Activated naive CD4-positive, alpha-beta T cell treated with anti-CD3 and anti-CD28 coated beads for 36 hours (primary cell): ENCODE data around the gene PAX7. TPM values are rescaled to one million over a fixed set of nuclear protein-coding genes. Genes with fewer than 3 reads are reported as not detected.

Experiments
- CTCF ChIA-PET: fragments of 350-600 bp; sonication (Branson Sonifier 250); formaldehyde crosslinking; loops from one replicate; lab custom pipeline; 2021; ENCODE audit warnings: antibody characterized with exemption; lab: Charles Lee
- DNase-seq: peaks from one replicate; pipeline ENCODE4 v3.0.0-alpha.2; 2020
- H3K27ac Mint-ChIP-seq: one replicate; pipeline ENCODE4 v1.8.0; 2021; ENCODE audit warnings: mild to moderate bottlenecking, mixed read lengths
- H3K27me3 Mint-ChIP-seq: one replicate; pipeline ENCODE4 v1.8.0; 2021; ENCODE audit warnings: low read depth, mixed read lengths
- H3K36me3 Mint-ChIP-seq: one replicate; pipeline ENCODE4 v1.8.0; 2021; ENCODE audit warnings: low read depth, mixed read lengths
- H3K4me1 Mint-ChIP-seq: one replicate; pipeline ENCODE4 v1.8.0; 2021; ENCODE audit warnings: low read depth, mixed read lengths
- H3K4me3 Mint-ChIP-seq: one replicate; pipeline ENCODE4 v1.8.0; 2021; ENCODE audit warnings: mild to moderate bottlenecking, moderate library complexity, mixed read lengths
- H3K9me3 Mint-ChIP-seq: one replicate; pipeline ENCODE4 v1.8.0; 2021; ENCODE audit warnings: mixed read lengths
- intact Hi-C: fragments of 100-400 bp; cut with micrococcal nuclease; formaldehyde crosslinking; loops from one replicate; pipeline ENCODE4 v1.15.1; 2023
- total RNA-seq, 2 experiments: library from RNA; stranded (reverse); gene quantifications; one replicate each; pipeline ENCODE4 v1.2.3, GENCODE V29; 2021

PAX7 gene
- total RNA-seq, 2 experiments from 2014 or later: not detected

GRCh38 chr1:18637962-18638834, 7.6 kb downstream of the PAX7 start:
- DNase-seq: no peak
- H3K36me3 Mint-ChIP-seq: no peaks in the 10 kb centered on the region
- intact Hi-C loops: no loop called here
- H3K27me3 Mint-ChIP-seq: peaks cover 92% of the 10 kb centered on the region
- no peaks in the 10 kb centered on the region for H3K9me3 Mint-ChIP-seq
- peaks cover 44% of the 10 kb centered on the region for H3K4me1 Mint-ChIP-seq
- no peak overlapping the region for H3K27ac Mint-ChIP-seq
- CTCF ChIA-PET: no interaction called here
- H3K4me3 Mint-ChIP-seq: no peak overlapping the region

GRCh38 chr1:18638835-18639364, 8.3 kb downstream of the PAX7 start:
- intact Hi-C loops: no loop called here
- no peaks in the 10 kb centered on the region for H3K9me3 Mint-ChIP-seq
- peaks cover 47% of the 10 kb centered on the region for H3K4me1 Mint-ChIP-seq
- no peak for DNase-seq
- no peak overlapping the region for H3K4me3 Mint-ChIP-seq
- no peak overlapping the region for H3K27ac Mint-ChIP-seq
- CTCF ChIA-PET: interaction anchor here (1.5 kb wide), 1 partner anchor 42 kb away, joined by 4 read pairs; no protein-coding TSS in a partner anchor
- H3K27me3 Mint-ChIP-seq: peaks cover 91% of the 10 kb centered on the region
- no peaks in the 10 kb centered on the region for H3K36me3 Mint-ChIP-seq

DNA sequence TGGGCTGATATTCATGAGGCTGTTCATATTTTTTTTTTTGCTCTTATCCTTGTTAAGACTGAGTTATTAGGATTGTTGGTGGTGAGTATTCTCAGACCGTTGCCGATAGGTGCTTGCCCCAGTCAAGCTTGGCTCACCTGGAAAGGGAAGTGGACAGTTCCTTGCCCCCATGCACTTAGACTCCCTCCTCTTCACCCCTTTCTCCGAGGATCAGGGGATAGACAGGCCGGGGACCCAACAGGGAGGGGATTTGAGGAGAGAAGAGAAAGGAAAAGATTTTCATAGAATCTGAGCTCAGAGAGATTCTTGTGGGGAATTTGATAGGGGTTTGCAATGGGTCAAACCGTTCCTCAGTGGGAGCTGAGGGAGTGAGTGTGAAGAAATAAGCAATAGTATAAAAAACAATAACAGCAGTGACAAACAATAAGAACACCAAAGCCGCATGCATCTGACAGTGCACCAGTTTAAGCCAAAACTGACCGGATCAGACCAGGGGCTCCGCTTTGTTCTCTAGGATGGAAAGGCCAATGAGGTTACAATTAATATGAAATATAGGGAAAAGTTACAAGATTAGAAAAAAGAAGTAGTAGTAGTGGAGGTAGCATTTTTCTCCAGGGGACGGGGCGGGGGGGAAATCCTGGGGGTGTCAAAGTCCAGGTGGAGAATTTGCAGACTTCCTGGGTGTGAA, 8.9 kb downstream of the PAX7 start:
- CTCF ChIA-PET: interaction anchor here (1.5 kb wide), 1 partner anchor 42 kb away, joined by 4 read pairs; no protein-coding TSS in a partner anchor
- H3K4me1 Mint-ChIP-seq: peaks cover 53% of the 10 kb centered on the region
- H3K9me3 Mint-ChIP-seq: no peaks in the 10 kb centered on the region
- peaks cover 91% of the 10 kb centered on the region for H3K27me3 Mint-ChIP-seq
- H3K36me3 Mint-ChIP-seq: no peaks in the 10 kb centered on the region
- no peak overlapping the region for H3K27ac Mint-ChIP-seq
- DNase-seq: no peak
- no peak overlapping the region for H3K4me3 Mint-ChIP-seq
- intact Hi-C loops: no loop called here

DNA sequence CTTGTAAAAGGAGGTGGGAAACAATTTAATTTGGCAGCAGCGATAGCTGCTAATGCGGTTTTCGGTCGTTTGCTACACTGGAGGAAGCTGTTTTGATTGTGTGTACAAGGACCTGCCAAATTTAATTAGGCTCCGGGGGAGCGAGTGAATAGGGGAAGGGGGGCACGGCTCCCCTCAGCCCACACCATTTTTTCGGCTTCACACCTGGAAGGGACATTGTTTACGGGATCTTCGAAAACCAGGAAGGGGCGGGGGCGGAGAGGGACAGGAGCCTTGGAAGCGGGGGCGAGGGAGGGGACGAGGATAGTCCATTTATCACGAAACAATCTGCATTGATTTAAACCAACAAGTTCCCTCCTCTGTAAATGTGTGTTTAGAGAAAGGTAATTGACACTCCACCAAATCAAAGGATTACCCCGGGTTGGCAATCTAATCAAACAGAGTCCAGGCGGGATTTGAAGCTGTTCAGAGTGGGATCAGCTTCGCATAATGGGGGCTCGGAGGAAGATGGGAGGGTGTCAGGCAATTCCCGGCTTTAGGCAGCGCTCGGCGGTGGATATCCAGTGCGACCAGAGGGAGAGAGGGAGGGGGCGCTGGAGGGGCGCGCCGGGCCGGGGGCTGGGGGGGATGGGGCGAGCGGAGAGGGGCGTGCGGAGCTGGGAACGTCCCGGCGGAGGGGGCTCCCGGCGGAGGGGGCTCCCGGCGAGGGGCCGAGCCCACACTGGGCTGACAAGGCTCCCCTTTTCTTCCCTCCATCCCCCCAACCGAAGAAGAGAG, 9.8 kb downstream of the PAX7 start:
- CTCF ChIA-PET: interaction anchor here (1.5 kb wide), 1 partner anchor 43 kb away, joined by 4 read pairs; no protein-coding TSS in a partner anchor
- H3K27me3 Mint-ChIP-seq: peaks cover 92% of the 10 kb centered on the region
- no peak overlapping the region for H3K4me3 Mint-ChIP-seq
- H3K27ac Mint-ChIP-seq: no peak overlapping the region
- intact Hi-C loops: no loop called here
- peaks cover 59% of the 10 kb centered on the region for H3K4me1 Mint-ChIP-seq
- DNase-seq: no peak
- no peaks in the 10 kb centered on the region for H3K9me3 Mint-ChIP-seq
- H3K36me3 Mint-ChIP-seq: no peaks in the 10 kb centered on the region

DNA sequence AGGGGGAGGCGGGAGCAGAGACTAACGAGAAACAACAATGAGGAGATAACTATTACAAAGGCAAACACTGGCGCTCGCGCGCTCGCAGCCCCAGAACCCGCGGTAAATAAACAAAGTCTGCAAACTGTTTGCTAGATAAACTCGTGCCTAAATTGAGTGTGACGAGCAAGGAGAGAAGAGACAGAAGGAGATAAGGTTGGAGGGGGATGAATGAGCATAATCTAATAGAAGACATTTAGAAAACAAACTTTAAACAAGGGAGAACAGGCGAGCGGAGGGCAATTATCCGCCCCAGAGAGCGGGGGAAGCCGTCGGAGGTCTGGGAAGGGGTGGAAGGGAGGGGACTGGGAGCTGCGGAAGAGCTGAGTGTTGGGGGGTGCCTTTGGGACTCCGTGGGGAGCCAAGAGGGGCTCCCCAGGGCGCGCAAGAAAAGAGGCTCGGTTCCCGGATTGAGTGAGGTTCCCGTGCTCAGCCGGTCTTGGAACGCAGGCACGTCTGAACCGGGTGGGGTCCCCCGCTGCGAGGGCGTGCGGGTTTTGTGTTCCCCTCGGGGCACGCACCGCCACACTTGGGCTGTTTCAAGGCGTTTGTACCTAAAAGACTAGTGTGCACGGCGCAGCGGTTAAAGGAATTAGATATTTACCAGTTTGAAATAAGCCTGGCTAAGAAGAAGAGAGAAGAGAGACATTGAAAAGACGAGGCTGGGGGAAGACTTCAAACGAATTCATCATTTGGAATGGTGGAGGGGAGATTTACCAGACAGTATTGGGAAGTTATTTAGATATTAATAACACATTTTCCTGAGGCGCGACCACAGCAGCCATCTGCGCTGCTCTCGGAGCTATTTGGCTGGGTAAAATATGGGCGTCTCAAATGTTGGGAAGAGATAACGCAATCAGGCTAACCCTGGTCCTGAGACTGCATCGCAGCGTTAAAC, 10.6 kb downstream of the PAX7 start:
- Mint-ChIP-seq H3K36me3 (no peaks in the 10 kb centered on the region), H3K27me3 (peaks cover 92% of the 10 kb centered on the region), H3K9me3 (no peaks in the 10 kb centered on the region), H3K4me3 (no peak overlapping the region), H3K27ac (no peak overlapping the region), H3K4me1 (peaks cover 61% of the 10 kb centered on the region)
- intact Hi-C loops: no loop called here
- DNase-seq: no peak
- CTCF ChIA-PET: no interaction called here

GRCh38 chr1:18642278-18643095, 11.8 kb downstream of the PAX7 start:
- no peak overlapping the region for H3K4me3 Mint-ChIP-seq
- no peaks in the 10 kb centered on the region for H3K9me3 Mint-ChIP-seq
- intact Hi-C loops: loop anchor here (1.0 kb wide), 1 partner anchor 11 kb away; no protein-coding TSS in a partner anchor
- H3K4me1 Mint-ChIP-seq: peaks cover 56% of the 10 kb centered on the region
- no peak for DNase-seq
- CTCF ChIA-PET: interaction anchor here (0.6 kb wide), 1 partner anchor 228 kb away, joined by 3 read pairs; no protein-coding TSS in a partner anchor
- H3K27me3 Mint-ChIP-seq: peaks cover 86% of the 10 kb centered on the region
- H3K27ac Mint-ChIP-seq: no peak overlapping the region
- no peaks in the 10 kb centered on the region for H3K36me3 Mint-ChIP-seq

DNA sequence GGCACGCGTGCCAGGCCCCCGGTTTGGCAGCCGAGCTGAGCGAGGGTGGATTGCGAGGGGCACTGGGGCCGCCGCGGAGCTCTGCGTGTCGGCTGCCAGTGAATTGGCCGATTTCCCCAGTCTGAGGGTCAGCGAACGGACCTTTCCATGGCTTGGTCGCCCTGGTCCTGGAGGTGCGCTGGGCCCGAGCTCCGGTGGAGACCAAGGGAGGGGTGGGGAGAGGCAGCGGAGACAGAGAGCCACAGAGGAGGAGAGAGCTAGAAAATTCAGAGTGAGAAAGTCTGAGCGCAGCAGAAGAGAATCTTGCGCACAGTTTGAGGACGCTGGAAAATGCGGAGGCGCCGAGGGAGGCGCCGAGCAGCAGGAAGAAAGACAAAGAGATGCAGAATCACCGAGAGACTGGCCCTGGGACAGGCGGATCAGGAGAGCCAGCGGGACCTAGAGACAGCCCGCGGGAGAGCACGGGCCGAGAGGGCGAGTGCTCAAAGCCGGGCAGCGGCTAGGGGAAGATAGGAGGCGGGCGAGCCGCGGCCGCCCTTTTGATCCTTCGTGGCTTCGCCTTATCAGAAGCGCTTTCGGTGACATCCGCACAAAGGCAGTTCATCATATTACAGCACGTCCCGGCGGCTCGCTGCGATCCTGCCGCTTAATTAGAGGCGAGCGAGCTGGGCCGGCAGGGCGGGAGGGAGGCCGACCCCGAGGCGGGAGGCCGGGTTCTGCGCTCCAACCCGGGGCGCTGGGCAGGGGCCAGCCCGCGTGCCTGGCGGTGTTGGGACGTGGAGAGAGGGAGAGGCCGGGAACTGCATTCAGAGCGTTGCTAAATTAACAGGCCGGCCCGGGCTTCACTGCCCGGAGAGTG, 12.7 kb downstream of the PAX7 start:
- peaks cover 85% of the 10 kb centered on the region for H3K27me3 Mint-ChIP-seq
- intact Hi-C loops: no loop called here
- no peaks in the 10 kb centered on the region for H3K9me3 Mint-ChIP-seq
- H3K27ac Mint-ChIP-seq: no peak overlapping the region
- no peak for DNase-seq
- peaks cover 60% of the 10 kb centered on the region for H3K4me1 Mint-ChIP-seq
- H3K36me3 Mint-ChIP-seq: no peaks in the 10 kb centered on the region
- CTCF ChIA-PET: interaction anchor here (0.6 to 0.9 kb wide), 3 partner anchors 38 to 227 kb away, joined by 3 to 4 read pairs (median 3); no protein-coding TSS in a partner anchor
- peak overlapping the region; percentile 23 for H3K4me3 Mint-ChIP-seq

DNA sequence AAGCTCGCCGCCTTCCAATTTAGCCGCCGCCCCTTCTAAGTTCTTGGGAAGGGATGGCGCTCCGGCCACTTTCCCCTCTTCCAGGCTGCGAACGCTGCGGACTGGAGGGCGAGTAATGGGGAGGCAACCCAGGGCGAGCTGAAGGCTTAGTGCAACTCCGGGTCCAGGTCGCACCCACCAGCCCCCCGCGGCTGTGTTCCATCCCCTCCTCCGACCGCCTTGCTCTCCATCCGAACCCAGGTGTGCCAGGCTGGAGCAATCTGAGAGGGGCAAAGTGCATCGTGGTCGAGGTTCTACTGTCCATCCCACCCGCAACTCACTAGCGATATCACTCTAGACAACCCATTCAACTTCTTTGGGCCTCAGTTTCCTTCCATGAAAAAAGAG, 13.4 kb downstream of the PAX7 start:
- Mint-ChIP-seq H3K4me1 (peaks cover 60% of the 10 kb centered on the region), H3K4me3 (no peak overlapping the region), H3K9me3 (no peaks in the 10 kb centered on the region), H3K27ac (no peak overlapping the region), H3K36me3 (no peaks in the 10 kb centered on the region), H3K27me3 (peaks cover 85% of the 10 kb centered on the region)
- no peak for DNase-seq
- CTCF ChIA-PET: interaction anchor here (0.6 to 0.9 kb wide), 2 partner anchors 37 to 52 kb away, joined by 3 to 4 read pairs; no protein-coding TSS in a partner anchor
- intact Hi-C loops: no loop called here

- no peaks in the 10 kb centered on the region for H3K36me3 Mint-ChIP-seq
- H3K27ac Mint-ChIP-seq: no peak overlapping the region
- DNase-seq: no peak
- H3K9me3 Mint-ChIP-seq: no peaks in the 10 kb centered on the region
- H3K27me3 Mint-ChIP-seq: peaks cover 82% of the 10 kb centered on the region
- intact Hi-C loops: no loop called here
- CTCF ChIA-PET: interaction anchor here (0.9 kb wide), 1 partner anchor 37 kb away, joined by 3 read pairs; no protein-coding TSS in a partner anchor
- no peak overlapping the region for H3K4me3 Mint-ChIP-seq
- H3K4me1 Mint-ChIP-seq: peaks cover 58% of the 10 kb centered on the region
Measured at GRCh38 chr1:18644446-18644845, 13.8 kb downstream of the PAX7 start.
